Measurements from ENCODE around the gene RNF138. TPM values are rescaled to one million over a fixed set of nuclear protein-coding genes. Genes with fewer than 3 reads are reported as not detected.
A peak's percentile ranks its signal among the peaks of the same experiment; 100 is the strongest.

The RNF138 gene
- total RNA-seq, 6 donors from 2014 or later = 17.8 to 34.5 (median 25.5) TPM

GRCh38 chr18:32135625-32136024, 44.0 kb downstream of the RNF138 start:
- no peak for TF ChIP-seq POLR2A (IDR thresholded peaks at IDR 0.05)
- TF ChIP-seq POLR2AphosphoS5 (IDR thresholded peaks at IDR 0.05) = no peak
- TF ChIP-seq CTCF (IDR thresholded peaks at IDR 0.05) = no peak
- 80 to 85% methylated on average over 2 of the region's 2 CpGs for WGBS, 2 donors
- ATAC-seq (ENCODE audit: low FRiP score in 2 of 2) (no peak), DNase-seq (no peak)
- no peaks in the 10 kb centered on the region for H3K9me3 ChIP-seq
- no peaks in the 10 kb centered on the region for H3K4me1 ChIP-seq
- no peak overlapping the region for H3K27ac ChIP-seq
- no peak overlapping the region for H3K4me3 ChIP-seq
- H3K36me3 ChIP-seq = peaks cover 0 to 16% (median 3%) of the 10 kb centered on the region in 4 donors
- no peaks in the 10 kb centered on the region for H3K27me3 ChIP-seq

DNA sequence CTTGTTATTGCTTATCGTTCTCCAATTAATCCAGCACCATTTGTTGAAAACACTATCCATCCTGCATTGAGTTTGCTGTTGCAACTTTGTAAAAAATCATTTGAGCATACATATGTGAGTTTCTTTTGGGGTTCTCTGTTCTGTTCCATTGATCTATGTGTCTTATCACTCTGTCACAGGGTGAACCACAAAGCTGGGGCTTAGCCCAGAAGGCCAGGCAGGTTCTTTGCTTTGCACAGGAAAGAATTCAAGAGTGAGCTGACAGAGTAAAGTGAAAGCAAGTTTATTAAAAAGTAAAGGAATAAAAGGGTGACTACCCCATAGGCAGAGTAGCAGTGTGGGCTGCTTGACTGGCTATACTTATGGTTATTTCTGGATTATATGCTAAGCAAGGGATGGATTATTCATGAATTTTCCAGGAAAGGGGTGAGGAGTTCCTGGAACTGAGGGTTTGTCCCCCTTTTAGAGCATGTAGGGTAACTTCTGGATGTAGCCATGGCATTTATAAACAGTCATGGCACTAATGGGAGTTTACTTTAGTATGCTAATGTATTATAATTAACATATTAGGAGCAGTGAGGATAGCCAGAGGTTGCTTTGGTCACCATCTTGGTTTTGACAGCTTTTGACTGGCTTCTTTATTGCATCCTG, 46.8 kb downstream of the RNF138 start:
- Histone ChIP-seq H3K27me3 (no peaks in the 10 kb centered on the region), H3K27ac (no peak overlapping the region), H3K4me3 (no peak overlapping the region), H3K4me1 (no peaks in the 10 kb centered on the region), H3K36me3 (no peaks in the 10 kb centered on the region), H3K9me3 (no peaks in the 10 kb centered on the region)
- DNase-seq = no peak
- TF ChIP-seq CTCF (IDR thresholded peaks at IDR 0.05) = no peak
- no peak for TF ChIP-seq EP300 (IDR thresholded peaks at IDR 0.05)
- TF ChIP-seq POLR2AphosphoS5 (IDR thresholded peaks at IDR 0.05) = no peak
- TF ChIP-seq POLR2A (IDR thresholded peaks at IDR 0.05) = no peak
- no peak for ATAC-seq (ENCODE audit: low FRiP score in 2 of 2)
- 66 to 67% methylated on average over 1 of the region's 1 CpG for WGBS, 2 donors

- ATAC-seq (ENCODE audit: low FRiP score in 2 of 2) (no peak), DNase-seq (peak in 1 of 2 donors; percentile 75)
- no peaks in the 10 kb centered on the region for H3K27me3 ChIP-seq
- no peak overlapping the region for H3K4me3 ChIP-seq
- WGBS, 2 donors = 93 to 99% methylated on average over 14 to 24 of the region's 24 CpGs
- no peaks in the 10 kb centered on the region for H3K4me1 ChIP-seq
- H3K27ac ChIP-seq = no peak overlapping the region
- H3K9me3 ChIP-seq = no peaks in the 10 kb centered on the region
- TF ChIP-seq EP300 (IDR thresholded peaks at IDR 0.05) = no peak
- TF ChIP-seq POLR2A (IDR thresholded peaks at IDR 0.05) = no peak
- TF ChIP-seq CTCF (IDR thresholded peaks at IDR 0.05) = no peak
- TF ChIP-seq POLR2AphosphoS5 (IDR thresholded peaks at IDR 0.05) = no peak
- no peaks in the 10 kb centered on the region for H3K36me3 ChIP-seq
Observed at GRCh38 chr18:32139835-32140283, 48.2 kb downstream of the RNF138 start.

GRCh38 chr18:32148185-32148870, 56.7 kb downstream of the RNF138 start:
- no peak overlapping the region for H3K4me3 ChIP-seq
- H3K27ac ChIP-seq = no peak overlapping the region
- no peaks in the 10 kb centered on the region for H3K4me1 ChIP-seq
- no peak for DNase-seq
- ATAC-seq (ENCODE audit: low FRiP score in 2 of 2) = no peak
- 40 to 86% methylated on average over 2 of the region's 2 CpGs for WGBS, 2 donors
- TF ChIP-seq CTCF (IDR thresholded peaks at IDR 0.05) (no peak), EP300 (IDR thresholded peaks at IDR 0.05) (no peak), POLR2AphosphoS5 (IDR thresholded peaks at IDR 0.05) (no peak), POLR2A (IDR thresholded peaks at IDR 0.05) (no peak)
- no peaks in the 10 kb centered on the region for H3K27me3 ChIP-seq
- no peaks in the 10 kb centered on the region for H3K36me3 ChIP-seq
- no peaks in the 10 kb centered on the region for H3K9me3 ChIP-seq

Data from upper lobe of left lung (tissue), 6 donors.